ENCODE data around the gene MBD3L2.

DNA sequence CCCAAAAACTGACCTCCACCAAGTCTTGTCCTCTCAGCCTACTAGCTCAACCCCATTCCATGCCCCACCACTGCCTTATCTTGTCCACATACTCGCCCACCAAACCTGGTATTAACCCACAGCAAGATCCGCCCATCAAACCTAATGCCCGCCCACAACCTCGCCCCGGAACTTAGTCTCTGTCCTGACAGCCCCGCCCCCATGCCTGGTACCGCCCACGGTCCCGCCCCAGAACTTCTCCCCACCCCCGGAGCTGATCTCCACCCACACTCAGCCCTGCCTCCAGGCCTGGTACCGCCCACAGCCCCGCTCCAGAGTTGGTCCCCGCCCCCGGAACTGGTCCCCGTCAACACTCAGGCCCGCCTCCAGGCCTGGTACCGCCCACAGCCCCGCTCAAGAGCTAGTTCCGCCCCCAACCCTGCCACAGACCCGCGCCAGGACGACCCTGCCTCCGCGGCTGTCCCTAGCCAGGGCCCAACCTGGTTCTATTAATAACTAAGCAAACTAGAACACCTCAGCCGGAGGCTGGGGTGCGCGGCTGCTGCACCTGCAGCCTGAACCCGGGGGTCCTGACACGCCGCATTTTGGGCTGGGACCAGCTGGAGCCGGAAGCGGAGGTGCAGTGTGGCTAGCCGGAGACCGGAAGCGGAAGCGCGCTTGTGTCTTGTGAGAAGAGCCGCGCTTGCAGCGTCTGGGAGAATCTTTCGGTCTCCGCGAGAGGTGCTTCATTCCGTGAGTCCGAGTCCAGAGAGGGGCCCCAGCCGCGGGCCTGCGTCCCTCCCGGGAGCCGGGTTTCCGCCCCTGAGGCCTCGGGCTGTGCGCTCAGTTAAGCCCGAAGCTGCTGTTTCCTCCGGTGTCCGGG, 20.2 kb downstream of the MBD3L2 start, which contains the start of gene ZNF557:
- TF ChIP-seq, protein P1, sequence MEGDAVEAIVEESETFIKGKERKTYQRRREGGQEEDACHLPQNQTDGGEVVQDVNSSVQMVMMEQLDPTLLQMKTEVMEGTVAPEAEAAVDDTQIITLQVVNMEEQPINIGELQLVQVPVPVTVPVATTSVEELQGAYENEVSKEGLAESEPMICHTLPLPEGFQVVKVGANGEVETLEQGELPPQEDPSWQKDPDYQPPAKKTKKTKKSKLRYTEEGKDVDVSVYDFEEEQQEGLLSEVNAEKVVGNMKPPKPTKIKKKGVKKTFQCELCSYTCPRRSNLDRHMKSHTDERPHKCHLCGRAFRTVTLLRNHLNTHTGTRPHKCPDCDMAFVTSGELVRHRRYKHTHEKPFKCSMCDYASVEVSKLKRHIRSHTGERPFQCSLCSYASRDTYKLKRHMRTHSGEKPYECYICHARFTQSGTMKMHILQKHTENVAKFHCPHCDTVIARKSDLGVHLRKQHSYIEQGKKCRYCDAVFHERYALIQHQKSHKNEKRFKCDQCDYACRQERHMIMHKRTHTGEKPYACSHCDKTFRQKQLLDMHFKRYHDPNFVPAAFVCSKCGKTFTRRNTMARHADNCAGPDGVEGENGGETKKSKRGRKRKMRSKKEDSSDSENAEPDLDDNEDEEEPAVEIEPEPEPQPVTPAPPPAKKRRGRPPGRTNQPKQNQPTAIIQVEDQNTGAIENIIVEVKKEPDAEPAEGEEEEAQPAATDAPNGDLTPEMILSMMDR (conservative IDR thresholded peaks at IDR 0.05; ENCODE audit: low read length): no peak
- no peak for TF ChIP-seq EZH2phosphoT487 (IDR thresholded peaks at IDR 0.05; ENCODE audit: borderline replicate concordance)

Data from Loucy (cell line).